HG03066 (cell line): ENCODE measurements around the gene SPAAR.
"Not testable (repeated sequence)": the region's sequence is repeated elsewhere in the genome, so short reads cannot be mapped to it uniquely, and the experiment has no call there.

Source experiments
- ATAC-seq: cut with Tn5 transposase; IDR thresholded peaks from one replicate; pipeline ENCODE4 v1.9.1; 2021; ENCODE audit warnings: low read depth; ENCODE audit not compliant: unreplicated experiment

The SPAAR gene

GRCh38 chr9:35919212-35920008 lies 10.1 kb downstream of the SPAAR start:
- no peak for ATAC-seq

- ATAC-seq = no peak
These were observed 10.8 kb downstream of the SPAAR start for GRCh38 chr9:35920051-35920620.

GRCh38 chr9:35923598-35923926 lies 14.3 kb downstream of the SPAAR start:
- no peak for ATAC-seq

DNA sequence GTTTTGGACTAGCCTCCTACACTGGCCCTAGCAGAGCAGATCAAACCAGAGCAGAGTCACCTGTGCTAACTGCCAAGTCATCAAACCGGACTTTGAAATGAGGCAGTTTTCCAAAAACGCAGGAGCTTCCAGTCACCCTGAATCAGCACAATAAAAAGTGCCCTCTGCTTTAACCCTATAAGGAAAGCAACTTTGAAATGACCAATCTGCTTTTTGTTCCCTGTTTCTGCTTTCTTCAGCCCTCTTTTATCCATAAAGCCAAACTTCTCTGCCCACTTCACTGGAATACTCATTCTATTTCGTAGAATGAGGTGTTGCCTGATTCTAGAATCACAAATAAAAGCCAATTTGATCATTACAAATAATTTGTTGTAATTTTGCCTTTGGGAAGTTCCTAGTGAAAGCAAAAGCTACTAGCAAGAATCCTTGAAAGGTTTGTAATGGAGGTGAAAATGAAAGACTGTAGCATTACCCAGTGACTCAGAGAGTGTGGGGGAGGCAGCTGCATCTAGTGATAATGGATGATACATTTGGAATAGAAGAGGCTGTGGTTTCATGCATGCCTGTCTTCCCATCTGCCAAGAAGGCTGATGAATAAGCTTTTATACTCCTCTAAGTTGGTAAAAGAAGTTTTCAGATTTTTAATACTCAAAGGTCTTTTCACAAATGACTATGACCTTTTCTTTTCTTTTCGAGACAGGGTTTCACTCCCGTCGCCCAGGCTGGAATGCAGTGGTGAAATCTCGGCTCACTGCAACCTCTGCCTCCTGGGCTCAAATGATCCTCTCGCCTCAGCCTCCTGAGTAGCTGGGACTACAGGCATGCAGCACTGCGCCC lies 14.9 kb downstream of the SPAAR start:
- ATAC-seq = no peak

- ATAC-seq = no peak
These were observed 19.5 kb downstream of the SPAAR start for GRCh38 chr9:35928591-35929452.

DNA sequence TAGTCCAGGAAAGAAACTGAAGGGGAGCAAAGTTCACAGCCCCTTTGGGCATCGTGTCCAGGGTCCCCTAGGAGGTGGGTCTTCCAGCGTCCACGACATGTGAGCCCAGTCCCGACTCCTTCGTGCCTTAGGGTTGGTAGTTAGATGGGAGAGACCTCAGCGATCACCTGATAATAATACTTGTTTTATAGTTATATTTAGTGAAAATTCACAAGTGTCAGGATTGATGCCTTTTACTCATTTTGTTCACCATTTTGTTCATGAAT lies 20.1 kb downstream of the SPAAR start:
- ATAC-seq = no peak

- no peak for ATAC-seq
These were observed 21.2 kb downstream of the SPAAR start for GRCh38 chr9:35930521-35930920.

- ATAC-seq = no peak
These were observed 21.7 kb downstream of the SPAAR start for GRCh38 chr9:35930989-35931388.

DNA sequence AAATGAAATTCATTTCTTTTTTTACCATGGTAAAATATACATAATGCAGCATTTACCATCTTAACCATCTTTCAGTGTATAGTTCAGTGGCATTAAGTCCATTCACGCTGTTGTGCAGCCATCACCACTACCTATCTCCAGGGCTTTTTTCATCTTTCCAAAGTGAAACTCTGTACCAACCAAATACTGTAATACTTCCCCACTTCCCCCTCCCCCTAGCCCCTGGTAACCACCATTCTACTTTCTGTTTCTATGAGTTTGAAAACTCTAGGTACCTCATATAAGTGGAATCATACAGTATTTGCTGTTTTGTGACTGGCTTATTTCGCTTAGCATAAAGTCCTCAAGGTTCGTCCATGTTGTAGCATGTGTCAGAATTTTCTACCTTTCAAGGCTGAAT lies 23.4 kb downstream of the SPAAR start:
- ATAC-seq = no peak

DNA sequence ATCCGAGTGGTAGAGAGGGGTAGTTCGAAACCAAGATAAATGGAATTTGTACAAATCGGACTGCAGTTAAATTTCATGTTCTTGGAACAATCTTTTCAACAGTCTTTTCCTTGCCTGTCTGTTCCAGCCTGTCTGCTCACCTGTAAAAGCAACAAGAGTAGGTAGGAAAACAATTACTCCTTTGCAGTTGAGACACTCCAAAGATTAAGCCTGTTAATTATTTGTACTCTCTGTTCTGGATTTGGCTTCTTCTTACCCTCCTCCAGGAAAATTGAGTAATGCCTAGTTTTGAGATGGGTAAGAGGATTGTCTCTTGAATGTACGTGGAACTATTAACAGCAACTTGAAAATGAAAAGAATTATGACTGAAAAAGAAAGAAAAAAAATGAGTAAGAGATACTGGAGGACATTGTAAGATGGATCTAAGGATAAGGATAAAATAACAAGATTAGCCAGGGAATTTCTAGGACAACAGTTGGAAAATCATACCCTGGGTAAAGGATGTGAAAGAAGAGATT lies 24.3 kb downstream of the SPAAR start:
- ATAC-seq = no peak

GRCh38 chr9:35934069-35934468 lies 24.8 kb downstream of the SPAAR start:
- not testable (repeated sequence) for ATAC-seq

DNA sequence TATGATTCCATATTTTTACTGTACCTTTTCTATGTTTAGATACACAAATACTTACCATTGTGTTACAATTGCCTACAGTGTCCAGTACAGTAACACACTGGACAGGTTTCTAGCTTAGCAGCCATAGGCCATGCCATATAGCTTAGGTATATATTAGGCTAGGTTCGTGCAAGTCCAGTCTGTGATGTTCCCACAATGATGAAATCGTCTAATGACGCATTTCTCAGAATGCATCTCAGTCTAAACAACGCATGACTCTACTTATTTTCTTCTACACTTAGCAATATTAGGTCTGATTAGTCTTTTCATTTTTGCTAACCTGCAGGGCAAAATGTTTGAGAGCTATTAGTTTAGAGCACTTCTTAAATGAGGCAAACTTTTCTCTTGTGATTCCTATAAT lies 26.0 kb downstream of the SPAAR start:
- ATAC-seq = no peak

GRCh38 chr9:35935755-35936509 lies 26.6 kb downstream of the SPAAR start:
- ATAC-seq = no peak

GRCh38 chr9:35937227-35937626 lies 27.9 kb downstream of the SPAAR start:
- ATAC-seq = no peak

DNA sequence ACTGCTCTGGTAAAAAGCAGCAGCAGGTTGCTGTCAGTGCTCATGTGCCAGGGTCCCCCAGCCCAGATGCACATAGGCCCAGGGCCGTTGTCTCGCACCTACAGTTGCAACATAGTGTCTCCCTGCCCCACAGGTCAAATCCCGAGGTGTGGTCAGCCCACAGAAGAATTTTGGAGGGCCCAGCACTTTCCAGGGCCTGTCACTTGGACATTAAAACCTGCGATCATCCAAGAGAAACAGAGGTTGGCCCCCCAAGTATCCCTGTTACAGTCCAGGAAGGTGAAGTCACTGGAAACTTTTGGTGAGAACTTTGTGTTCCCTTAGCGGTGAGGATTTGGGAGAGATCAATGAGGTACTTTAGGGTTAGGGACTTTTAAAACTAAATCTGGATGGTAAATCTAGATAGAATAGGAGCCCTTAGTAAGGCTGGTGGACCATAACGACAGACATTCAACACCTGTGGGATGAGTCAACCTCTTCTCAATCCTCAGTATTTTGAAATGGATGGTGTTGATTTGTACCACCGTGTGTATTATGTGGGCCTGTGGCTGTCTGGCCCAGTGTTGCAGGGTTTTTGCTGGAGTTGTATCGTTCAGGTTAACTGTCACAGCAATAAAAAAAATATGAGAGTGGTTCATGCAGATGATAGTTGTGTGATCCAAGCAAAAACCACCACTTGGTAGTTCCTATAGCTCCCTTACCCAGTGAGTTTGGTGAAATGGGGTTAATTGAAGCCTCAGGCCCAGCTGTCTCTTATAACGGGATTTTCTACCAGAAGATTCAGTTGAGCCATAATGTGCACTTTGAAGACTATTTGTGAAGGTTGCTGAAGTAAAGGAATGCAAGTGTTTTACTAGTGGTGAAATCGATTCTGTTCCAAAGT lies 29.4 kb downstream of the SPAAR start:
- ATAC-seq = no peak

DNA sequence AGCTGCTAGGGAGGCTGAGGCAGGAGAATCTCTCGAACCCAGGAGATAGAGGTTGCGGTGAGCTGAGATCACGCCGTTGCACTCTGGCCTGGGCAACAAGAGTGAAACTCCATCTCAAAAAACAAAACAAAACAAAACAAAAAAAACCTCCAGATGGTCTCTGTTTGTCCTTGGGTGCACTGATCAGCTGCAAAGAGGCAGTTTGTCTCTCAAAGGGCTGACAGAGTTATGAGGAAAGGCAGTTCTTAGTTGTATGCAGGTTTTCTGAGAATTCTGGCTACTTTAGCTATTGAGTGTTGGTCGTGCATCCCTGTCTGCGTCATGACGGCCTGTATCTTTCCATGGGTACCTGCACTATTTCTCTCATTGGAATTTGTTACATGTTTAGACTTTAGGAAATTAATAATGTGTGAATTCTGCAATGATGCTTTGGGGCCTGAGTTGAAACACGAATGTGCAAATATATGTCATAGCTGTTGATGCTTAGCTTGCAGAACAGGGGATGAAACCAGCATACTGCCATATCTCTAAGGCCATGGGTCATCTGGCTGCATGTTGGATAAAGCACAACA lies 30.5 kb downstream of the SPAAR start:
- no peak for ATAC-seq

- no peak for ATAC-seq
These were observed 31.4 kb downstream of the SPAAR start for GRCh38 chr9:35940458-35941407.

GRCh38 chr9:35942286-35942685 lies 33.0 kb downstream of the SPAAR start:
- ATAC-seq = no peak
